Activated CD4-positive, alpha-beta T cell treated with anti-CD3 and anti-CD28 coated beads for 36 hours (primary cell): Measurements from ENCODE around the gene BRINP2. TPM values are rescaled to one million over a fixed set of nuclear protein-coding genes. Genes with fewer than 3 reads are reported as not detected.
A peak's percentile ranks its signal among the peaks of the same experiment; 100 is the strongest.

Source experiments
- ATAC-seq: fragments of 200-7000 bp; cut with Tn5 transposase; one replicate; pipeline ENCODE4 v1.10.0; 2021; ENCODE audit warnings: mild to moderate bottlenecking, moderate library complexity
- CTCF ChIA-PET: fragments of 350-600 bp; sonication (Branson Sonifier 250); formaldehyde crosslinking; loops from one replicate; lab custom pipeline; 2021; ENCODE audit warnings: antibody characterized with exemption; lab: Charles Lee
- POLR2A ChIA-PET: fragments of 350-600 bp; sonication (Branson Sonifier 250); formaldehyde crosslinking; loops from one replicate; lab custom pipeline; 2021; ENCODE audit warnings: antibody characterized with exemption, inconsistent platforms; lab: Charles Lee
- DNase-seq: peaks from one replicate; pipeline ENCODE4 v3.0.0-alpha.2; 2020
- H3K27ac Mint-ChIP-seq: one replicate; pipeline ENCODE4 v1.8.0; 2021; ENCODE audit warnings: mixed read lengths
- H3K27me3 Mint-ChIP-seq: one replicate; pipeline ENCODE4 v1.8.0; 2021; ENCODE audit warnings: mixed read lengths
- H3K36me3 Mint-ChIP-seq: one replicate; pipeline ENCODE4 v1.8.0; 2021; ENCODE audit warnings: low read depth, mixed read lengths
- H3K4me1 Mint-ChIP-seq: one replicate; pipeline ENCODE4 v1.8.0; 2021; ENCODE audit warnings: mixed read lengths
- H3K4me3 Mint-ChIP-seq: one replicate; pipeline ENCODE4 v1.8.0; 2021; ENCODE audit warnings: mild to moderate bottlenecking, moderate library complexity, mixed read lengths
- H3K9me3 Mint-ChIP-seq: one replicate; pipeline ENCODE4 v1.8.0; 2021; ENCODE audit warnings: low read depth, mixed read lengths
- intact Hi-C, 2 experiments: fragments of 100-400 bp; cut with DNase I in 1 of 2; cut with micrococcal nuclease in 1 of 2; formaldehyde crosslinking; loops; one replicate each; pipeline versions ENCODE4 v1.14.2 to v1.15.1; 2022 to 2024; cut with DNase I, micrococcal nuclease
- total RNA-seq, 2 experiments: library from RNA; stranded (reverse); gene quantifications; one replicate each; pipeline ENCODE4 v1.2.3, GENCODE V29; 2021

The BRINP2 gene
- total RNA-seq, 2 experiments from 2014 or later: not detected

GRCh38 chr1:177172866-177173265, 2.1 kb downstream of the BRINP2 start:
- Mint-ChIP-seq H3K36me3 (no peaks in the 10 kb centered on the region), H3K4me3 (no peak overlapping the region)
- no peak for ATAC-seq

GRCh38 chr1:177173976-177174375, 3.2 kb downstream of the BRINP2 start:
- ChIA-PET CTCF (interaction anchor here (0.6 kb wide), 1 partner anchor 526 kb away, joined by 3 read pairs; no protein-coding TSS in a partner anchor), POLR2A (no interaction called here)
- intact Hi-C loops: no loop called here
- Mint-ChIP-seq H3K36me3 (no peaks in the 10 kb centered on the region), H3K9me3 (no peaks in the 10 kb centered on the region), H3K4me1 (no peaks in the 10 kb centered on the region), H3K27ac (no peak overlapping the region), H3K27me3 (peaks cover 5% of the 10 kb centered on the region), H3K4me3 (no peak overlapping the region)
- ATAC-seq (no peak), DNase-seq (no peak)

More at GRCh38 chr1:177172866-177173265, 2.1 kb downstream of the BRINP2 start:
- Mint-ChIP-seq H3K27me3 (peaks cover 5% of the 10 kb centered on the region), H3K27ac (no peak overlapping the region), H3K4me1 (no peaks in the 10 kb centered on the region), H3K9me3 (no peaks in the 10 kb centered on the region)
- POLR2A ChIA-PET: no interaction called here
- no peak for DNase-seq
- intact Hi-C loops: no loop called here
- CTCF ChIA-PET: no interaction called here

DNA sequence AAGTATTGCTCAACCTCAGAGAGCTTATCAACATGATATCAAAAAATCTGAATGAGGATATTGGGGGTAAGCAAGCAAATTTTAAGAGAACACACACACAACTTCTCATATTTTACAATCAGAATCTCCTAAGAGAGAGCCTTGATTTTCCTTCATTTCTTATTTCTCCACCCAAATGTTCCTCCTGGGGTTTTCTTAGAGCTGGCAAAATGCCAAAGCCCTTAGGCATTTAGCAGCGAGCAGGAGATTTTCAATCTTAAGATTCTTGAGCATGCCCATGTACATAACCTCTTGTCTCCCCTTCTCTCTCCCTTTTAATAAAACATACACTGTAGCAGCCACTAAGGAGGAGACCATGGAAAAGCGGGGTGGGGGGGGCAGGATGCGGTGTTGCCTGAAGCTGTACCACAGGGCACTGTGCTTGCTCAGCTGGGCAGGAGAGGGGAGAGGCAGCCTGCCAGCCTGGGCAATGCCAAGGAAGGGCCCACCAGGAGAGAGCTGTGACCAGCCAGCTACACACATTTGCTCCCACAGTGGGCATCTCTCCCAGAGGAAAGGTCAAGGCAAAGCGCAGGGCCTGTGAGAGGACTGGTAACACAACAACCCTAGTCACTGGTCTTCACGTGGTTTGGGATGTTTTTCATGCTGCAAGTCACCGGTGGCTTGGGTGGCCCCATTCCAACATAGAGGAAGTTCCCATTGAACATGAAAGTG, 4.3 kb downstream of the BRINP2 start:
- H3K27me3 Mint-ChIP-seq: peaks cover 8% of the 10 kb centered on the region
- no peaks in the 10 kb centered on the region for H3K36me3 Mint-ChIP-seq
- no peak for DNase-seq
- no peaks in the 10 kb centered on the region for H3K9me3 Mint-ChIP-seq
- H3K27ac Mint-ChIP-seq: no peak overlapping the region
- H3K4me3 Mint-ChIP-seq: no peak overlapping the region
- CTCF ChIA-PET: no interaction called here
- intact Hi-C loops: no loop called here
- POLR2A ChIA-PET: no interaction called here
- ATAC-seq: no peak
- H3K4me1 Mint-ChIP-seq: no peaks in the 10 kb centered on the region

- no peaks in the 10 kb centered on the region for H3K36me3 Mint-ChIP-seq
- ChIA-PET POLR2A (no interaction called here), CTCF (interaction anchor here (0.7 to 1.2 kb wide), 4 partner anchors 9 to 1226 kb away, joined by 3 to 5 read pairs (median 3); no protein-coding TSS in a partner anchor)
- H3K27me3 Mint-ChIP-seq: peaks cover 20% of the 10 kb centered on the region
- no peak overlapping the region for H3K27ac Mint-ChIP-seq
- peak; percentile 6 for DNase-seq
- intact Hi-C loops: loop anchor here (1.0 kb wide), 1 partner anchor 284 kb away; no protein-coding TSS in a partner anchor
- H3K4me1 Mint-ChIP-seq: peaks cover 8% of the 10 kb centered on the region
- no peak for ATAC-seq
- H3K4me3 Mint-ChIP-seq: no peak overlapping the region
- H3K9me3 Mint-ChIP-seq: no peaks in the 10 kb centered on the region
Observed at GRCh38 chr1:177181280-177181630, 10.5 kb downstream of the BRINP2 start.

DNA sequence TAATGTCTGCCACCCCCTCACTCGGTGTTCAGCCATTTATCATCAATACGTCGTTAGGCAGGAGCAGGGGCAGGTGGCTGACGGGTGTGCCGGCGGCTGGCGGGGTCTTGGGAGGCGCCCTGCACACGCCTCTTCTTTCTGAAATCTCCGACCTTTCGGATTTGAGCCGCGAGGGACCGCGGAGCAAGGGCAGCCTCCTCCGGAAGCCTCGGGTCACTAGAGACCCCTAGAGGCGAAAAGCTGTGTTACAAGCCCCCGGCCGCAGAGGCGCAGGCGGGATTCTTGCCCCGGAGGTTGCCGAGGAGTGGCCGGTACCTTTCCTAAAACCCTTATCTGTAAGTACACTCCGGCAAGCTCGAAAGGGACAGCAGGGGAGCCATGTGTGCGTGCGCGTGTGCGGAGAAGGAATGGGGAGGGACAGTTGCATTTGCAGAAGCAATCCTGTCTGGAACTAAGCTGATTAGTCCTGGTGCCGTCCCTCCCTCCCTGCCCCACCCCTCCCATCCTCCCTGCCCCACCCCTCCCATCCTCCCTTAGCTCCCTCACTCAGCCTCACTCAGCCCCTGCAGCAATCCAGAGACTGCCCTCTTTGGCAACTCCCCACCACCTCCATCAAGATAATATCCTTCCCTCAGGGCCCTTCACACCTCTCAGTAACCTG, 11.0 kb downstream of the BRINP2 start:
- no peak overlapping the region for H3K27ac Mint-ChIP-seq
- CTCF ChIA-PET: interaction anchor here (0.7 to 1.2 kb wide), 8 partner anchors 8 to 1227 kb away, joined by 3 to 5 read pairs (median 3); no protein-coding TSS in a partner anchor
- H3K4me3 Mint-ChIP-seq: peak overlapping the region; percentile 29
- H3K27me3 Mint-ChIP-seq: peaks cover 20% of the 10 kb centered on the region
- H3K36me3 Mint-ChIP-seq: no peaks in the 10 kb centered on the region
- H3K9me3 Mint-ChIP-seq: no peaks in the 10 kb centered on the region
- POLR2A ChIA-PET: no interaction called here
- peak; percentile 36 for ATAC-seq
- intact Hi-C loops: loop anchor here (1.0 kb wide), 1 partner anchor 284 kb away; no protein-coding TSS in a partner anchor
- peaks cover 8% of the 10 kb centered on the region for H3K4me1 Mint-ChIP-seq
- DNase-seq: peak; percentile 64

DNA sequence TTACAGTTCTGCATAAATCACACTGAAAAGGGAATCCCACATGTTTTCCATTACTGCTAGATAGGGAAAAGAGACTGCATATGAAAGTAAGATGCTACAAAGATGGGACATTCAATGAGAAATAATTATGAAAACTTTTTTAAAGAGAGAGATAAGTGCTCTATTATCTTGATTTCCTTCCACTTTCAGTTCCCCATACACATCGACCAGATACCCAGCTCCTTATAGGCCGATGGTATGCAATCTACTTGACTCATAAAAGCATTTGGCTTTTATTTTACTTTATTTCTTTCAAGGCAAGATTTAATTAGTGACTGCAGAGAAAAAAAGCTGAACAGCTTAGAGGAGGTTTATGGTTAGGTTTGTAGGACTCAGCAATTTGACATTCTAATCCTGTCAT, 13.1 kb downstream of the BRINP2 start:
- Mint-ChIP-seq H3K9me3 (no peaks in the 10 kb centered on the region), H3K27ac (no peak overlapping the region), H3K4me3 (no peak overlapping the region), H3K36me3 (no peaks in the 10 kb centered on the region), H3K27me3 (peaks cover 20% of the 10 kb centered on the region), H3K4me1 (peaks cover 8% of the 10 kb centered on the region)
- DNase-seq (no peak), ATAC-seq (no peak)
- POLR2A ChIA-PET: no interaction called here
- CTCF ChIA-PET: interaction anchor here (0.5 kb wide), 1 partner anchor 33 kb away, joined by 3 read pairs; no protein-coding TSS in a partner anchor
- intact Hi-C loops: no loop called here

DNA sequence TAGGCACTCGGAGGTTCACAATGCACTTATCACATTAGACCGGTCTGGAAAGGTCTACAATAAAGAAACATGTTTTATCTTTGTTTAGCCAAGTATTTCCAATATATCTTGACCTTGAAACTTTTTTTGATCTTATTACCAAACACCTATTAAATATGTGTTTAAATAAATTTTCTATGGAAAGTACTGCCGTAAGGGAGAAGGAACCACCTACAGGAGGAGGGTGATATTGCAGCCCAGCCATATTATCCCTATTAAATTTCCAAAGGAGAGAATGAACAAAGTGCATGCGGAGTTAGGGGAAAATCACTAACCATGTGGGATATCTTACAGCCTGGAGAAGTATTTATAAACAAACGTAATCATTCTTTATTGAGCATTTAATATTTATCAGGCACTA, 14.5 kb downstream of the BRINP2 start:
- CTCF ChIA-PET: no interaction called here
- ATAC-seq: no peak
- Mint-ChIP-seq H3K36me3 (no peaks in the 10 kb centered on the region), H3K27me3 (peaks cover 16% of the 10 kb centered on the region), H3K4me3 (no peak overlapping the region), H3K27ac (no peak overlapping the region), H3K9me3 (no peaks in the 10 kb centered on the region), H3K4me1 (peaks cover 8% of the 10 kb centered on the region)
- POLR2A ChIA-PET: no interaction called here
- no peak for DNase-seq
- intact Hi-C loops: no loop called here

GRCh38 chr1:177186639-177187038, 15.9 kb downstream of the BRINP2 start:
- no peaks in the 10 kb centered on the region for H3K9me3 Mint-ChIP-seq
- peaks cover 9% of the 10 kb centered on the region for H3K27me3 Mint-ChIP-seq
- no peak overlapping the region for H3K4me3 Mint-ChIP-seq
- H3K27ac Mint-ChIP-seq: no peak overlapping the region
- no peaks in the 10 kb centered on the region for H3K36me3 Mint-ChIP-seq
- CTCF ChIA-PET: no interaction called here
- POLR2A ChIA-PET: no interaction called here
- DNase-seq (no peak), ATAC-seq (no peak)
- H3K4me1 Mint-ChIP-seq: peaks cover 5% of the 10 kb centered on the region
- intact Hi-C loops: no loop called here

DNA sequence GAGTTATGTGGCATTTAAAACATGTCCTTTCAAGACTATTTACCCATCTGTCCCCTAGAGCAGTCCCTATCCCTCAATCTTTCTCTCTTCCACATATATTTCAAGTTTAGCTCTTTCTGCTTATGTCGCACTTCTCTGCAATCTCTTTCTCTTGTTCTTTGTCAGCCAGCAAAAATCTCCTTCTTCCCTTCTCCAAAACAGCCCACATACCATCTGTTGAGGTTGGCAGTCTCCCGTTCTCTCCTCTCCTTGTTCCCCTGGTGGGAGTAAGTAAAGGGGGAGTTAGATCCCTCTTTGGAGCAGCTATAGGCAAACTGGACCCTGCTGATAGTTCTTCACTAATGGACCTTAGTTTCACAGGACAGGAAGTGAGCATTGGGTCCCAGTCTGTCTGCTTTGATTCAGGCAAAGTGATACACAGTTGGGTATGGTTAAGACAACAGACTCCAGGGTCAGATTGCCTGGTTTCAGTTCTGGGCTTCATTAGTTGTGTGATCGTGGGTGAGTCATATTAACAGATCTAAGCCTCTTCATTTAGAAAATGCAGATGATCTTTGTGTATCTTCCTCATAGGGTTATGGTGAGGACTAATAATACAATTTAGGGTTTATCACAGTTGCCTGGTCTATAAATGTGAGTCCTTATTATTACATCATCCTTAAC, 19.7 kb downstream of the BRINP2 start:
- H3K9me3 Mint-ChIP-seq: no peaks in the 10 kb centered on the region
- DNase-seq: no peak
- H3K27ac Mint-ChIP-seq: no peak overlapping the region
- peaks cover 4% of the 10 kb centered on the region for H3K27me3 Mint-ChIP-seq
- no peaks in the 10 kb centered on the region for H3K36me3 Mint-ChIP-seq
- intact Hi-C loops: loop anchor here in 1 of 2 experiments (10.0 kb wide), 1 partner anchor 754 kb away; no protein-coding TSS in a partner anchor
- ATAC-seq: no peak
- H3K4me3 Mint-ChIP-seq: no peak overlapping the region
- ChIA-PET CTCF (interaction anchor here (1.3 kb wide), 1 partner anchor 9 kb away, joined by 3 read pairs; no protein-coding TSS in a partner anchor), POLR2A (no interaction called here)
- H3K4me1 Mint-ChIP-seq: no peaks in the 10 kb centered on the region

GRCh38 chr1:177198243-177198642, 27.5 kb downstream of the BRINP2 start:
- DNase-seq (no peak), ATAC-seq (no peak)
- H3K27ac Mint-ChIP-seq: no peak overlapping the region
- no peaks in the 10 kb centered on the region for H3K9me3 Mint-ChIP-seq
- CTCF ChIA-PET: no interaction called here
- H3K4me3 Mint-ChIP-seq: no peak overlapping the region
- intact Hi-C loops: loop anchor here in 1 of 2 experiments (10.0 kb wide), 1 partner anchor 747 kb away; no protein-coding TSS in a partner anchor
- peaks cover 4% of the 10 kb centered on the region for H3K27me3 Mint-ChIP-seq
- no peaks in the 10 kb centered on the region for H3K36me3 Mint-ChIP-seq
- POLR2A ChIA-PET: no interaction called here
- H3K4me1 Mint-ChIP-seq: no peaks in the 10 kb centered on the region

DNA sequence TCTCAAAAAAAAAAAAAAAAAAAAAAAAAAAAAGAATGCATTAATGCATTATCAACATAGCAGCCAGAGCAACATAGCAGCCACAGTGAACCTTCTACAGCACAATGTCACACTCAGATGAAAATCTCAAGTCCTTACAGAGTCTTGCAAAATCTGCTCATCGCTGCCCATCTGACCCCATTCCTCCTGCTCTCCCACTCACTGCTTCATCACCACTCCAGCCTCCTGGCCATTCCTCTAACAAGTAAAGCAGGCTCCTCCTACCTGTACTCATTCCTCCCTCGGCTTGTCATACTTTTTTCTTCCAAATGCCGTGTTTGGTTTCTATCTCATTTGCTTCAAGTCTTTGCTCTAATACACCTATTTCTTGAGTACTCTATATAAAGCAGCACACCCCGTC, 29.5 kb downstream of the BRINP2 start:
- Mint-ChIP-seq H3K9me3 (no peaks in the 10 kb centered on the region), H3K27me3 (no peaks in the 10 kb centered on the region), H3K36me3 (no peaks in the 10 kb centered on the region), H3K27ac (no peak overlapping the region), H3K4me1 (no peaks in the 10 kb centered on the region), H3K4me3 (no peak overlapping the region)
- intact Hi-C loops: no loop called here
- ChIA-PET CTCF (interaction anchor here (0.7 kb wide), 1 partner anchor 115 kb away, joined by 5 read pairs; no protein-coding TSS in a partner anchor), POLR2A (no interaction called here)
- ATAC-seq (no peak), DNase-seq (no peak)
